ENCODE results near the gene CLDN11.

The CLDN11 gene

DNA sequence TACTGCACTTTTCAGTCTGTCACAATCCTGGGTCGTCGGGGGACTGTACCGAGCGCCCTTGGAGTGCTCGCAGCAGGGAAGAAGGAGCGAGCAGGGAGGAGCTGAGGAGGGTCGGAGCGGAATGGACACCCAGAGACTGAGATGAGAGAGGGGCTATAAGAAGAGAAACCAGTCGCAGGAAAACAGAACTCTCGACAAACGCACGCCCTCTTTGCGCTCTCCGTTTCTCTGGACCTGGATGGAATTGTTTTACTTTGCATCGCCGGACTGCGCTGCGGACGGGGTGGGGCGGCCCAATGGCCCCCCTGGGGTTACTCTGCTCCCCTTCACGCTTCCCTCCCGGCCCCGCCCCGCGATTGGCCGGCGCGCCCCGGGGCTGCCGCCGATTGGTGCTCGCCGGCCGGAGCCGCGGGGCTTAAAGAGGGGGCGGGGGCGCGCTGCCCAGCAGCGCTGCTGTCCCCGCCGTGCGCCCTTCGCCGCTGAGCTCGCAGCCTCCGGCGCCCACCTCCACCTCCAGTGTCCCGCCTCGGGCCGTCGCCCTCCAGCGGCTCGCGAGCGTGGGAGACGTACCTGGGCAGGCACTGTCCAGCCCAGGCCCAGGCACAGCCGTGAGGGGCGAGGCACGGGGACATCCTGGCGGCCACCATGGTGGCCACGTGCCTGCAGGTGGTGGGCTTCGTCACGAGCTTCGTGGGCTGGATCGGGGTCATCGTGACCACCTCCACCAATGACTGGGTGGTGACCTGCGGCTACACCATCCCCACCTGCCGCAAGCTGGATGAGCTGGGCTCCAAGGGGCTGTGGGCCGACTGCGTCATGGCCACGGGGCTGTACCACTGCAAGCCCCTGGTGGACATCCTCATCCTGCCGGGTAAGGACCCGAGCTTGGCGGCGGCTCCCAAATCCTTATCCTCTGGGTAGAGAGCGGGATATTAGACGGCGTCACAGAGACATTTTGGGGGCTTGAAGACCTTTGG lies at the start of gene CLDN11:
Gene CLDN11 (plus strand): TSS at position 447 of the 977 bp plus-strand sequence. CDS start 199 bp downstream, at position 646.
- peak; percentile 71 for DNase-seq (ENCODE audit: low read depth)
- TF ChIP-seq, protein P1, sequence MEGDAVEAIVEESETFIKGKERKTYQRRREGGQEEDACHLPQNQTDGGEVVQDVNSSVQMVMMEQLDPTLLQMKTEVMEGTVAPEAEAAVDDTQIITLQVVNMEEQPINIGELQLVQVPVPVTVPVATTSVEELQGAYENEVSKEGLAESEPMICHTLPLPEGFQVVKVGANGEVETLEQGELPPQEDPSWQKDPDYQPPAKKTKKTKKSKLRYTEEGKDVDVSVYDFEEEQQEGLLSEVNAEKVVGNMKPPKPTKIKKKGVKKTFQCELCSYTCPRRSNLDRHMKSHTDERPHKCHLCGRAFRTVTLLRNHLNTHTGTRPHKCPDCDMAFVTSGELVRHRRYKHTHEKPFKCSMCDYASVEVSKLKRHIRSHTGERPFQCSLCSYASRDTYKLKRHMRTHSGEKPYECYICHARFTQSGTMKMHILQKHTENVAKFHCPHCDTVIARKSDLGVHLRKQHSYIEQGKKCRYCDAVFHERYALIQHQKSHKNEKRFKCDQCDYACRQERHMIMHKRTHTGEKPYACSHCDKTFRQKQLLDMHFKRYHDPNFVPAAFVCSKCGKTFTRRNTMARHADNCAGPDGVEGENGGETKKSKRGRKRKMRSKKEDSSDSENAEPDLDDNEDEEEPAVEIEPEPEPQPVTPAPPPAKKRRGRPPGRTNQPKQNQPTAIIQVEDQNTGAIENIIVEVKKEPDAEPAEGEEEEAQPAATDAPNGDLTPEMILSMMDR (conservative IDR thresholded peaks at IDR 0.05; ENCODE audit: low read length) = peak; percentile 28; the same call in 1 of the 2 replicates
- H3K4me3 ChIP-seq (ENCODE audit: low read length) = peak within 1 kb of the TSS; percentile 92

DNA sequence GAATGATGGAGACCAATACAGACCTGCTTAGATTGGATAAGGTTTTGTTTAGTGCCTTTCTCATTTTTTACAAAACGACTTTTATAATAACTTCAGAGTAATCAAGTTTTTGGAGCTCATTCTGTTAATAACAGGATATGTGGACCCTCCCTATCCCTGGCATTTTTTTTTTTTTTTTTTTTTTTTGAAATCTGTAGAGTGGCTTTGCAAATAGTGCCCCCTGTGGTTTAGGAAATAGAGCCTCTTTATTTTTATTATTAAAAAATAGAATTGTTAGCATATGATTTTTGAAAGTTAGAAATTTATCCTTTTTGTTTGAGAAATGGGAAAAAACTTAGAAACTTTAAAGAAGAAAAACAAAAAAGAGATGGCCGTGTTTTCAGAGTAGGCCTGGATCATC lies 49.7 kb upstream of the CLDN11 start:
- DNase-seq (ENCODE audit: low read depth) = no peak
- H3K4me3 ChIP-seq (ENCODE audit: low read length) = no peak overlapping the region

DNA sequence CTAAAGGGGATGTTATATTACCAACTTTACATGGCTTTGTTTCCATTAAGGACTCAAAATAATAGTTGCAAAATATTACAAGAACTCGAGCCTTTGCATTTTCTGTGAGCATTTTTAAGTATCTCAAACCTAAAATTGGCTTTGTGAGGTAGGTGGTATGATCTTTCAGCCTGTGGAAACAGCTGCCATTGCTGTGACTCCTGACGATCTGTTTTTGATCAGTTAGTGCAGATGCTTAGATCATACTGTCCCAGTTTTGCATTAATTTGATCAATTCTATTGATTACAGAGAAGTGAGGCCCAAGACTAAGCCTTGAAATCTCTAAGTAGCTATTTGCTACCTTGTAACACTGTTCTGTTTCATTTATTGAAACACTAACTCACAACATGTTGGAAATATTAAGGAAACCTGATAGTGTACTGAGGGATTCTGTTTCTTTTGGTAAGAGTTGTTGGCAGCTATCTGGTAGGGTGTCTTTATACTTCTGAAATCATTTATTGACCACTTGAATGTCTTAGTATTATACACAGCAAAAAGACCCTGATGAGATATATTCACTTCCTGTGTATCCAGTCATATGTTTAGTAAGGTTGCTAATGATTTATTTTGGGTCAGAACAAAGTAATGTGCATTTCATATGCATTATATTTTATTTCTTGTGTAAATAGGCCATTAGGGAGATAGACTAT lies 46.3 kb upstream of the CLDN11 start:
- peak; percentile 8 for DNase-seq (ENCODE audit: low read depth)
- no peak overlapping the region for H3K4me3 ChIP-seq (ENCODE audit: low read length)
- TF ChIP-seq, protein P1 (conservative IDR thresholded peaks at IDR 0.05; ENCODE audit: low read length) = no peak

More for the DNA sequence above, 49.7 kb upstream of the CLDN11 start:
- TF ChIP-seq, protein P1 (conservative IDR thresholded peaks at IDR 0.05; ENCODE audit: low read length) = peak; percentile 37

DNA sequence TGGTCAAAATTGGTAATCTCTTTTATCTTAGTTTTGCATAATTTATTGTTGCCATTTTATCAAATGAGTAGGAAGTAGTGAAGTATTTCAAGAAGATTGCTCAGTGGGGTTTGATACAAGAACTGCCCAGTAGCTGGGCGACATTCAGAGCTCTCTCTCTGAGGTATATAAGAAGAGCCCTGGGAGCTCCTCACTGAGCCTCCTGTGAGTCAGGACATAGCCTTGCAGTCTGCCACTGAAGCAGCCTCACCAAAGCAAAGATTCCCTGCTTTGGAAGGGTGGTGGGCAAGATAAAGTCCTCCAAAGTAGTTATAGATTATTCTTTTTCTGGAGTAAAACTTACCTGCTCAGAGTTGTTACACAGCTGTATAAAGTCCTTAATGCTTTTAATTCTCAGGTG lies 35.1 kb upstream of the CLDN11 start:
- peak; percentile 40 for DNase-seq (ENCODE audit: low read depth)
- TF ChIP-seq, protein P1 (conservative IDR thresholded peaks at IDR 0.05; ENCODE audit: low read length) = no peak
- H3K4me3 ChIP-seq (ENCODE audit: low read length) = no peak overlapping the region

DNA sequence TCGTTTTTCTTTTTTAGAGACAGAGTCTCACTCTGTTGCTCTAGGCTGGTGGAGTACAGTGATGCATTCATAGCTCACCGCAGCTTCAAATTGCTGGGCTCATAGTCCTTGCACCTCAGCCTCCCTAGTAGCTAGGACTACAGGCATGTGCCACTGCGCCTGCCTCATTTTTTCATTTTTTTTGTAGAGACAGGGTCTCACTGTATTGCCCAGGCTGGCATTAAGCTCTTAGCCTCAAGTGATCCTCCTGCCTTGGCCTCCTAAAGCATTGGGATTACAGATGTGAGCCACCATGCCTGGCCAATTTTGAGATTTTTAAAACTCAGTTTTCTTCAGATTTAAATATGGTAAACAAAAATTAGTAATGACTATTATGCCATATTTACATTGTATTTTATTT lies 32.2 kb upstream of the CLDN11 start:
- no peak overlapping the region for H3K4me3 ChIP-seq (ENCODE audit: low read length)
- TF ChIP-seq, protein P1 (conservative IDR thresholded peaks at IDR 0.05; ENCODE audit: low read length) = no peak
- no peak for DNase-seq (ENCODE audit: low read depth)

DNA sequence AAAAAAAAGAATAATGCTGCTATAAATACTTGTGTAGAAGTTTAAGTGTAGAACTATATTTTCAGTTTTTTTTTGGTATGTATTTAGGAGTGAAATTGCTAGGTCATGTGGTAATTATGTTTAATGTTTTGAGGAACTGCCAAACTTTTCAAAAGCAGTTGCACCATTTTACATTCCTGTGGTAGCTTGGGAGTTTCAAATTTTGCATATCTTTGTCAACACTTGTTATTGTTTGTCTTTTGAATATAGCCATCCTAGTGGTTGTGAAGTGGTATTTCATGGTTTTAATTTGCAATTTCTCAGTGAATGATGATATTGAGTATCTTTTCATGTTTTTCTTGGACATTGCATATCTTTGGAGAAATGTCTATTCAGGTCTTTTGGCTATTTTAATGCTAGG lies 30.7 kb upstream of the CLDN11 start:
- TF ChIP-seq, protein P1 (conservative IDR thresholded peaks at IDR 0.05; ENCODE audit: low read length) = peak; percentile 34
- DNase-seq (ENCODE audit: low read depth) = peak; percentile 74
- H3K4me3 ChIP-seq (ENCODE audit: low read length) = no peak overlapping the region
